Measurements from ENCODE around the gene SH3PXD2A.
A peak's percentile ranks its signal among the peaks of the same experiment; 100 is the strongest.

The SH3PXD2A gene

GRCh38 chr10:103659674-103660363 lies 195.6 kb downstream of the SH3PXD2A start:
- peak; percentile 72 for DNase-seq

- no peak for DNase-seq
Observed at GRCh38 chr10:103658049-103658577, 197.3 kb downstream of the SH3PXD2A start.

- no peak for DNase-seq
Observed at GRCh38 chr10:103657061-103657591, 198.2 kb downstream of the SH3PXD2A start.

- DNase-seq: no peak
Observed at GRCh38 chr10:103654925-103655324, 200.5 kb downstream of the SH3PXD2A start.

- DNase-seq: no peak
Observed at GRCh38 chr10:103653581-103654037, 201.8 kb downstream of the SH3PXD2A start.

GRCh38 chr10:103652599-103653281 lies 202.6 kb downstream of the SH3PXD2A start:
- no peak for DNase-seq

- peak; percentile 53 for DNase-seq
Observed at GRCh38 chr10:103651783-103652476, 203.4 kb downstream of the SH3PXD2A start.

GRCh38 chr10:103651333-103651732 lies 204.0 kb downstream of the SH3PXD2A start:
- DNase-seq: no peak

- DNase-seq: no peak
Observed at GRCh38 chr10:103649654-103650423, 205.5 kb downstream of the SH3PXD2A start.

- no peak for DNase-seq
Observed at GRCh38 chr10:103648636-103649532, 206.5 kb downstream of the SH3PXD2A start.

GRCh38 chr10:103648251-103648635 lies 207.1 kb downstream of the SH3PXD2A start:
- DNase-seq: no peak

GRCh38 chr10:103646304-103646703 lies 209.1 kb downstream of the SH3PXD2A start:
- no peak for DNase-seq

- DNase-seq: no peak
Observed at GRCh38 chr10:103645141-103646054, 210.0 kb downstream of the SH3PXD2A start.

- DNase-seq: no peak
Observed at GRCh38 chr10:103643381-103643780, 212.0 kb downstream of the SH3PXD2A start.

- DNase-seq: no peak
Observed at GRCh38 chr10:103641326-103641725, 214.1 kb downstream of the SH3PXD2A start.

GRCh38 chr10:103640436-103641181 lies 214.8 kb downstream of the SH3PXD2A start:
- DNase-seq: no peak

- no peak for DNase-seq
Observed at GRCh38 chr10:103638948-103639347, 216.4 kb downstream of the SH3PXD2A start.

- DNase-seq: peak; percentile 54
Observed at GRCh38 chr10:103637927-103638557, 217.3 kb downstream of the SH3PXD2A start.

- no peak for DNase-seq
Observed at GRCh38 chr10:103637011-103637410, 218.4 kb downstream of the SH3PXD2A start.
